Activated CD8-positive, alpha-beta memory T cell treated with anti-CD3 and anti-CD28 coated beads for 48 hours (primary cell): ENCODE results near the gene DNAJB1.
A peak's percentile ranks its signal among the peaks of the same experiment; 100 is the strongest.
"Not testable (repeated sequence)": the region's sequence is repeated elsewhere in the genome, so short reads cannot be mapped to it uniquely, and the experiment has no call there.

Source experiments
- DNase-seq, 3 experiments: peaks; one replicate each; pipeline ENCODE4 v3.0.0-alpha.2; 2020; ENCODE audit warnings: low read depth in 2 of 3, low spot score in 2 of 3

DNAJB1 gene

GRCh38 chr19:14520543-14520942 is 2.3 kb upstream of the DNAJB1 start:
- DNase-seq: no peak

- DNase-seq: no peak
Measured at GRCh38 chr19:14519860-14520407, 1.7 kb upstream of the DNAJB1 start.

GRCh38 chr19:14519245-14519859 is 1.2 kb upstream of the DNAJB1 start:
- DNase-seq: no peak

- no peak for DNase-seq
Measured at GRCh38 chr19:14517446-14517839, 754 bp downstream of the DNAJB1 start.

GRCh38 chr19:14516746-14517438 is 1.3 kb downstream of the DNAJB1 start:
- DNase-seq: no peak

GRCh38 chr19:14516048-14516534 is 2.1 kb downstream of the DNAJB1 start:
- no peak for DNase-seq

- DNase-seq: no peak
Measured at GRCh38 chr19:14515501-14516047, 2.6 kb downstream of the DNAJB1 start.

GRCh38 chr19:14514215-14514863 is 3.9 kb downstream of the DNAJB1 start:
- no peak for DNase-seq

- no peak for DNase-seq
Measured at GRCh38 chr19:14512406-14512961, 5.7 kb downstream of the DNAJB1 start.

GRCh38 chr19:14511229-14511593 is 7.0 kb downstream of the DNAJB1 start:
- no peak for DNase-seq

GRCh38 chr19:14510311-14511228 is 7.6 kb downstream of the DNAJB1 start:
- DNase-seq: no peak

- no peak for DNase-seq
Measured at GRCh38 chr19:14507704-14508542, 10.3 kb downstream of the DNAJB1 start.

GRCh38 chr19:14505488-14506239 is 12.5 kb downstream of the DNAJB1 start:
- peak in 2 of 3 experiments; percentile 67 to 73 for DNase-seq

GRCh38 chr19:14504575-14504974 is 13.6 kb downstream of the DNAJB1 start:
- DNase-seq: not testable (repeated sequence)

- DNase-seq: no peak
Measured at GRCh38 chr19:14503285-14503684, 14.9 kb downstream of the DNAJB1 start.

- DNase-seq: no peak
Measured at GRCh38 chr19:14502334-14503092, 15.7 kb downstream of the DNAJB1 start.

GRCh38 chr19:14497228-14497921 is 20.8 kb downstream of the DNAJB1 start:
- no peak for DNase-seq
